H9 (cell line): Measurements from ENCODE around the gene ZNF133. TPM values are rescaled to one million over a fixed set of nuclear protein-coding genes. Genes with fewer than 3 reads are reported as not detected.

ENCODE experiments used
- DNase-seq: peaks from one replicate; pipeline ENCODE4 v3.0.0-alpha.2; 2017
- H2AFZ ChIP-seq: one replicate; pipeline ENCODE4 v1.6.1; 2013; ENCODE audit warnings: mild to moderate bottlenecking, low read length, control low read depth, moderate library complexity
- H2AK5ac ChIP-seq: 2 replicates; pipeline ENCODE4 v1.6.1; 2013; ENCODE audit warnings: low read length, control low read depth, mixed read lengths; ENCODE audit not compliant: insufficient read length
- H2BK120ac ChIP-seq: one replicate; pipeline ENCODE4 v1.6.1; 2013; ENCODE audit warnings: low read depth, mild to moderate bottlenecking, low read length, control low read depth, inconsistent platforms; ENCODE audit not compliant: poor library complexity, severe bottlenecking
- H2BK12ac ChIP-seq: 2 replicates; pipeline ENCODE4 v1.6.1; 2013; ENCODE audit warnings: low read length, control low read depth, mixed read lengths, low read depth; ENCODE audit not compliant: insufficient read length
- H2BK15ac ChIP-seq: 2 replicates; pipeline ENCODE4 v1.6.1; 2013; ENCODE audit warnings: low read depth, low read length, control low read depth
- H2BK20ac ChIP-seq: one replicate; pipeline ENCODE4 v1.6.1; 2013; ENCODE audit warnings: low read depth, mild to moderate bottlenecking, low read length, control low read depth, inconsistent platforms; ENCODE audit not compliant: poor library complexity, severe bottlenecking
- H2BK5ac ChIP-seq: 2 replicates; pipeline ENCODE4 v1.6.1; 2013; ENCODE audit warnings: low read length, control low read depth, mixed read lengths; ENCODE audit not compliant: insufficient read length
- H3K14ac ChIP-seq: 2 replicates; pipeline ENCODE4 v1.6.1; 2013; ENCODE audit warnings: low read length, control low read depth; ENCODE audit not compliant: insufficient read depth
- H3K18ac ChIP-seq: 2 replicates; pipeline ENCODE4 v1.6.1; 2013; ENCODE audit warnings: low read depth, mild to moderate bottlenecking, mixed read lengths, low read length, control low read depth; ENCODE audit not compliant: insufficient read length
- H3K23ac ChIP-seq: 2 replicates; pipeline ENCODE4 v1.6.1; 2013; ENCODE audit warnings: low read length, control low read depth, mixed read lengths, low read depth; ENCODE audit not compliant: insufficient read length
- H3K23me2 ChIP-seq: 2 replicates; pipeline ENCODE4 v1.6.1; 2013; ENCODE audit warnings: low read depth, mild to moderate bottlenecking, mixed read lengths, low read length, control low read depth; ENCODE audit not compliant: insufficient read length, poor library complexity, severe bottlenecking
- H3K27ac ChIP-seq: 2 replicates; pipeline ENCODE4 v1.5.1; 2013; ENCODE audit warnings: low read length, control low read depth, mixed read lengths, low read depth; ENCODE audit not compliant: insufficient read length
- H3K27me3 ChIP-seq: 2 replicates; pipeline ENCODE4 v1.6.1; 2013; ENCODE audit warnings: low read length, control low read depth, inconsistent platforms; ENCODE audit not compliant: insufficient read depth
- H3K4ac ChIP-seq: 2 replicates; pipeline ENCODE4 v1.6.1; 2013; ENCODE audit warnings: low read depth, mild to moderate bottlenecking, control low read depth, inconsistent platforms, low read length, moderate library complexity
- H3K4me1 ChIP-seq: 2 replicates; pipeline ENCODE4 v1.6.1; 2013; ENCODE audit warnings: low read length, control low read depth, inconsistent platforms; ENCODE audit not compliant: insufficient read depth
- H3K4me2 ChIP-seq: 2 replicates; pipeline ENCODE4 v1.6.1; 2013; ENCODE audit warnings: low read length, control low read depth, mixed read lengths; ENCODE audit not compliant: insufficient read length, insufficient read depth
- H3K56ac ChIP-seq: 2 replicates; pipeline ENCODE4 v1.6.1; 2013; ENCODE audit warnings: low read depth, mild to moderate bottlenecking, mixed read lengths, low read length, control low read depth; ENCODE audit not compliant: insufficient read length
- H3K79me1 ChIP-seq: 2 replicates; pipeline ENCODE4 v1.6.1; 2013; ENCODE audit warnings: low read depth, mild to moderate bottlenecking, moderate library complexity, low read length, control low read depth, inconsistent platforms; ENCODE audit not compliant: insufficient read depth, poor library complexity, severe bottlenecking
- H3K79me2 ChIP-seq: 2 replicates; pipeline ENCODE4 v1.6.1; 2013; ENCODE audit warnings: low read length, control low read depth, inconsistent platforms; ENCODE audit not compliant: insufficient read depth
- H3K9ac ChIP-seq: 2 replicates; pipeline ENCODE4 v1.6.1; 2013; ENCODE audit warnings: low read length, control low read depth, mixed read lengths; ENCODE audit not compliant: insufficient read length; ENCODE audit errors: extremely low read depth
- H3K9me3 ChIP-seq: one replicate; pipeline ENCODE4 v1.6.1; 2013; ENCODE audit warnings: low read depth, low read length, inconsistent platforms; ENCODE audit not compliant: control insufficient read depth
- H3T11ph ChIP-seq: one replicate; pipeline ENCODE4 v1.6.1; 2013; ENCODE audit warnings: mild to moderate bottlenecking, low read length, control low read depth, inconsistent platforms
- H4K20me1 ChIP-seq: one replicate; pipeline ENCODE4 v1.6.1; 2013; ENCODE audit not compliant: control insufficient read depth, insufficient read length, insufficient read depth
- H4K5ac ChIP-seq: 2 replicates; pipeline ENCODE4 v1.6.1; 2013; ENCODE audit warnings: low read depth, mild to moderate bottlenecking, mixed read lengths, low read length, control low read depth; ENCODE audit not compliant: insufficient read length
- H4K8ac ChIP-seq: replicated peaks from 2 replicates; pipeline ENCODE4 v1.6.1; 2013; ENCODE audit warnings: low read length, control low read depth, mixed read lengths, low read depth; ENCODE audit not compliant: insufficient read length
- H4K91ac ChIP-seq: 2 replicates; pipeline ENCODE4 v1.6.1; 2013; ENCODE audit warnings: low read depth, mild to moderate bottlenecking, moderate library complexity, mixed read lengths, low read length, control low read depth; ENCODE audit not compliant: insufficient read length
- H3K27ac Mint-ChIP-seq, 3 experiments: 2 replicates in 2 of 3; 3 replicates in 1 of 3; pipeline ENCODE4 v1.8.0; 2020 to 2021; ENCODE audit warnings: mixed read lengths in 3 of 3, mild to moderate bottlenecking in 1 of 3, moderate library complexity in 1 of 3
- H3K27me3 Mint-ChIP-seq: 2 replicates; pipeline ENCODE4 v1.8.0; 2021; ENCODE audit warnings: low read depth, mild to moderate bottlenecking, moderate library complexity, mixed read lengths
- H3K36me3 Mint-ChIP-seq, 3 experiments: 2 replicates in 2 of 3; 3 replicates in 1 of 3; pipeline ENCODE4 v1.8.0; 2020 to 2021; ENCODE audit warnings: low read depth in 3 of 3, mixed read lengths in 3 of 3; ENCODE audit not compliant: insufficient read depth in 1 of 3
- H3K4me1 Mint-ChIP-seq, 2 experiments: 2 replicates each; pipeline ENCODE4 v1.8.0; 2020; ENCODE audit warnings: mixed read lengths in 2 of 2
- H3K4me3 Mint-ChIP-seq, 2 experiments: 2 replicates in 1 of 2; 3 replicates in 1 of 2; pipeline ENCODE4 v1.8.0; 2020 to 2021; ENCODE audit warnings: mild to moderate bottlenecking in 2 of 2, mixed read lengths in 2 of 2, moderate library complexity in 1 of 2
- H3K9me3 Mint-ChIP-seq, 2 experiments: 2 replicates in 1 of 2; 3 replicates in 1 of 2; pipeline ENCODE4 v1.8.0; 2020; ENCODE audit warnings: mild to moderate bottlenecking in 2 of 2, mixed read lengths in 2 of 2, moderate library complexity in 1 of 2
- WGBS: extraction: QIAGEN DNeasy Blood & Tissue Kit; methylation state at CpG from one replicate; pipeline ENCODE4 v1.1.7; 2013; ENCODE audit warnings: missing lambda C conversion rate, low lambda C conversion rate, mixed read lengths; ENCODE audit not compliant: insufficient read length; ENCODE audit errors: extremely low coverage; 5-methylcytosine and 5-hydroxymethylcytosine counted together
- total RNA-seq: library from RNA; stranded (reverse); gene quantifications from 2 replicates; pipeline ENCODE4 v1.2.1, GENCODE V29; 2021
- TF ChIP-seq, protein P1 (sequence below): fragments of 200-600 bp; sonication (generic); conservative IDR thresholded peaks from 3 replicates; pipeline ENCODE4 v1.8.0; 2021; ENCODE audit warnings: antibody characterized with exemption, mild to moderate bottlenecking

ZNF133 gene
- total RNA-seq, 1 experiment from 2014 or later: 11.0 TPM

DNA sequence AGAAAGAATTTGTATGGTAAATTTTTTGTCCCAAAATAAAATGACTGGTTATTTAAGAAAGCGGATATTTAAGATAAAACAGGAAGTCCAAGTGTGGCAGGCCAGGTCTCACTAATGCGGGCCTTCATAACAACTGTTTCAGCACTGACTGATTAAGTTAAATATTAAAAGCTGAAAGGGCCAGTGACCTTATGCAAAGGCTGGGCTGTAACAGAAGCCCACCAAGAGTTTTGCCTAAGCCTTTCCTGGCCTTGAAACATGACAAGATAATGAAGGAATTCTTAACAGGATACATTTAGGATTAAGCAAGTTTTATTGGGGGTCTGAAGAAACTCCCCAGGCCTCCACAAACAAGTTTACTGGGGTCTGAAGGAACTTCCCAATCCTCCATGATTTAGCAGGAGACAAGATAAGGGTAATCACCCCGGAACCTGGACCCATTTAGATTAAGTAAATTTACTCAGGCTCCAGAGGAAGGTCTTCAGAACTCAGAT is 36.3 kb downstream of the ZNF133 start:
- H3K27ac Mint-ChIP-seq: peak overlapping the region; percentile 91 to 99 (median 97); a peak in 5 of 7 replicates

More for the DNA sequence above, 36.3 kb downstream of the ZNF133 start:
- H3K4me1 Mint-ChIP-seq: peaks cover 36 to 47% of the 10 kb centered on the region in 2 experiments
- H3K9ac ChIP-seq: no peak overlapping the region
- H3K79me2 ChIP-seq: no peaks in the 10 kb centered on the region
- H2BK20ac ChIP-seq: no peak overlapping the region
- no peak overlapping the region for H3K56ac ChIP-seq
- WGBS: no CpG with 5 or more reads among the region's 3 CpGs
- H3K4me3 Mint-ChIP-seq: no peak overlapping the region
- H3K18ac ChIP-seq: no peak overlapping the region
- H4K8ac ChIP-seq: no peak overlapping the region
- no peaks in the 10 kb centered on the region for H4K20me1 ChIP-seq
- H2AFZ ChIP-seq: no peak overlapping the region
- no peak for DNase-seq
- no peak overlapping the region for H3K14ac ChIP-seq
- no peak overlapping the region for H2BK15ac ChIP-seq
- no peak overlapping the region for H4K91ac ChIP-seq
- no peak overlapping the region for H3K23ac ChIP-seq
- no peak overlapping the region for H3T11ph ChIP-seq
- H3K23me2 ChIP-seq: no peaks in the 10 kb centered on the region
- no peak overlapping the region for H2BK5ac ChIP-seq
- H3K36me3 Mint-ChIP-seq: peaks cover 5 to 29% (median 9%) of the 10 kb centered on the region in 3 experiments; a peak in 6 of 7 replicates
- no peak overlapping the region for H2BK12ac ChIP-seq
- no peaks in the 10 kb centered on the region for H3K79me1 ChIP-seq
- H3K4me1 ChIP-seq: no peaks in the 10 kb centered on the region; the same call in 1 of the 2 replicates
- no peak overlapping the region for H4K5ac ChIP-seq
- no peak overlapping the region for H3K4ac ChIP-seq
- H3K27ac ChIP-seq: no peak overlapping the region
- TF ChIP-seq, protein P1, sequence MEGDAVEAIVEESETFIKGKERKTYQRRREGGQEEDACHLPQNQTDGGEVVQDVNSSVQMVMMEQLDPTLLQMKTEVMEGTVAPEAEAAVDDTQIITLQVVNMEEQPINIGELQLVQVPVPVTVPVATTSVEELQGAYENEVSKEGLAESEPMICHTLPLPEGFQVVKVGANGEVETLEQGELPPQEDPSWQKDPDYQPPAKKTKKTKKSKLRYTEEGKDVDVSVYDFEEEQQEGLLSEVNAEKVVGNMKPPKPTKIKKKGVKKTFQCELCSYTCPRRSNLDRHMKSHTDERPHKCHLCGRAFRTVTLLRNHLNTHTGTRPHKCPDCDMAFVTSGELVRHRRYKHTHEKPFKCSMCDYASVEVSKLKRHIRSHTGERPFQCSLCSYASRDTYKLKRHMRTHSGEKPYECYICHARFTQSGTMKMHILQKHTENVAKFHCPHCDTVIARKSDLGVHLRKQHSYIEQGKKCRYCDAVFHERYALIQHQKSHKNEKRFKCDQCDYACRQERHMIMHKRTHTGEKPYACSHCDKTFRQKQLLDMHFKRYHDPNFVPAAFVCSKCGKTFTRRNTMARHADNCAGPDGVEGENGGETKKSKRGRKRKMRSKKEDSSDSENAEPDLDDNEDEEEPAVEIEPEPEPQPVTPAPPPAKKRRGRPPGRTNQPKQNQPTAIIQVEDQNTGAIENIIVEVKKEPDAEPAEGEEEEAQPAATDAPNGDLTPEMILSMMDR: no peak
- H2AK5ac ChIP-seq: no peak overlapping the region
- peaks cover 15 to 22% of the 10 kb centered on the region in 2 experiments for H3K9me3 Mint-ChIP-seq
- H3K9me3 ChIP-seq: no peaks in the 10 kb centered on the region
- H3K27me3 ChIP-seq: no peaks in the 10 kb centered on the region
- H2BK120ac ChIP-seq: no peak overlapping the region
- H3K4me2 ChIP-seq: no peak overlapping the region
- H3K27me3 Mint-ChIP-seq: no peaks in the 10 kb centered on the region
